Lung (tissue), 12 donors: ENCODE data around the gene DZIP1L. TPM values are rescaled to one million over a fixed set of nuclear protein-coding genes. Genes with fewer than 3 reads are reported as not detected.

Experiments
- ATAC-seq: fragments of 200-7000 bp; cut with Tn5 transposase; one replicate; pipeline ENCODE4 v1.9.1; 2020; ENCODE audit warnings: moderate number of reproducible peaks; ENCODE audit not compliant: insufficient read depth, low FRiP score
- DNase-seq, 3 donors: peaks; one replicate each; pipeline ENCODE4 v3.0.0-alpha.2; 2013 to 2017
- H3K27ac ChIP-seq, 2 donors: one replicate each; pipeline ENCODE4 v1.5.1; 2013; ENCODE audit warnings: mild to moderate bottlenecking in 2 of 2, moderate library complexity in 2 of 2, control low read depth in 1 of 2, inconsistent platforms in 1 of 2, low read depth in 1 of 2, low read length in 1 of 2
- H3K27me3 ChIP-seq, 3 donors: one replicate each; pipeline ENCODE4 v1.5.1; 2013; ENCODE audit warnings: low read length in 2 of 3; ENCODE audit not compliant: control insufficient read depth in 3 of 3, insufficient read depth in 3 of 3
- H3K36me3 ChIP-seq, 4 donors: one replicate each; pipeline ENCODE4 v1.5.1; 2013; ENCODE audit warnings: low read length in 4 of 4, mild to moderate bottlenecking in 1 of 4, moderate library complexity in 1 of 4; ENCODE audit not compliant: control insufficient read depth in 4 of 4, insufficient read depth in 4 of 4
- H3K4me1 ChIP-seq, 5 donors: one replicate each; pipeline ENCODE4 v1.5.1; 2013; ENCODE audit warnings: low read length in 5 of 5, mild to moderate bottlenecking in 2 of 5, moderate library complexity in 1 of 5; ENCODE audit not compliant: control insufficient read depth in 5 of 5, insufficient read depth in 5 of 5
- H3K4me3 ChIP-seq: one replicate; pipeline ENCODE4 v1.5.1; 2013; ENCODE audit warnings: mild to moderate bottlenecking, control low read depth, moderate library complexity
- H3K9ac ChIP-seq, 2 donors: one replicate each; pipeline ENCODE4 v1.5.1; 2013; ENCODE audit warnings: low read length in 2 of 2, control low read depth in 1 of 2; ENCODE audit not compliant: insufficient read depth in 1 of 2
- H3K9me3 ChIP-seq, 4 donors: one replicate each; pipeline ENCODE4 v1.5.1; 2013; ENCODE audit warnings: low read length in 3 of 4, mild to moderate bottlenecking in 1 of 4, moderate library complexity in 1 of 4; ENCODE audit not compliant: control insufficient read depth in 4 of 4, insufficient read depth in 3 of 4
- CTCF ChIP-seq: IDR thresholded peaks from 2 replicates; pipeline ENCODE4 v1.5.1; 2012; ENCODE audit warnings: mild to moderate bottlenecking; ENCODE audit errors: control extremely low read depth, extremely low read depth
- WGBS, 2 donors: extraction: QIAGEN DNeasy Blood & Tissue Kit; methylation state at CpG; one replicate each; pipeline ENCODE4 v1.1.7; 2013; 5-methylcytosine and 5-hydroxymethylcytosine counted together
- polyA plus RNA-seq, 2 donors: library from polyadenylated mRNA; stranded (reverse); fragments of 200-250 nt; gene quantifications; one replicate each; pipeline ENCODE4 v1.2.1, GENCODE V29; 2013
- total RNA-seq, 2 donors: library from RNA; depleted of rRNA in 1 of 2; stranded (reverse); fragments of >200 nt in 1 of 2; gene quantifications; one replicate each; pipeline ENCODE4 v1.2.1, GENCODE V29; 2014 to 2021
- donor health status: control.
- donor health status: control.
- donor health status: Bipolar disorder and iron deficiency.
- donor health status: healthy.
- donor health status: DM: yes; HTN: yes; CAD: no.

The DZIP1L gene
- total and polyA plus RNA-seq, 4 donors: 4.1 to 40.0 (median 17.1) TPM

GRCh38 chr3:138027821-138028220 lies 87.6 kb downstream of the DZIP1L start:
- Histone ChIP-seq H3K27me3 (no peaks in the 10 kb centered on the region), H3K9ac (no peak overlapping the region), H3K4me1 (peaks cover 0 to 4% (median 0%) of the 10 kb centered on the region in 5 donors), H3K9me3 (no peaks in the 10 kb centered on the region), H3K36me3 (peaks cover 0 to 7% (median 3%) of the 10 kb centered on the region in 4 donors), H3K27ac (peak overlapping the region in 1 of 2 donors; percentile 26), H3K4me3 (no peak overlapping the region)
- 80 to 90% methylated on average over 5 of the region's 5 CpGs for WGBS, 2 donors
- no peak for TF ChIP-seq CTCF
- ATAC-seq: no peak
- no peak for DNase-seq

- Histone ChIP-seq H3K9ac (no peak overlapping the region), H3K4me1 (peaks cover 0 to 4% (median 0%) of the 10 kb centered on the region in 5 donors), H3K27me3 (no peaks in the 10 kb centered on the region), H3K27ac (peak overlapping the region in 1 of 2 donors; percentile 3), H3K9me3 (no peaks in the 10 kb centered on the region), H3K36me3 (peaks cover 0 to 7% (median 2%) of the 10 kb centered on the region in 4 donors), H3K4me3 (no peak overlapping the region)
- no peak for TF ChIP-seq CTCF
- DNase-seq (no peak), ATAC-seq (no peak)
These were observed 89.9 kb downstream of the DZIP1L start for GRCh38 chr3:138025553-138025952.

GRCh38 chr3:138023754-138024153 lies 91.7 kb downstream of the DZIP1L start:
- H3K9me3 ChIP-seq: no peaks in the 10 kb centered on the region
- DNase-seq (no peak), ATAC-seq (no peak)
- no peaks in the 10 kb centered on the region for H3K36me3 ChIP-seq
- no peak overlapping the region for H3K9ac ChIP-seq
- TF ChIP-seq CTCF: no peak
- H3K27me3 ChIP-seq: no peaks in the 10 kb centered on the region
- no peak overlapping the region for H3K4me3 ChIP-seq
- peaks cover 0 to 5% (median 0%) of the 10 kb centered on the region in 5 donors for H3K4me1 ChIP-seq
- 93 to 94% methylated on average over 4 of the region's 4 CpGs for WGBS, 2 donors
- no peak overlapping the region for H3K27ac ChIP-seq
